Measurements from ENCODE around the gene NAALAD2. TPM values are rescaled to one million over a fixed set of nuclear protein-coding genes. Genes with fewer than 3 reads are reported as not detected.

The NAALAD2 gene
- total RNA-seq, 1 experiment from 2014 or later = 2.1 TPM

DNA sequence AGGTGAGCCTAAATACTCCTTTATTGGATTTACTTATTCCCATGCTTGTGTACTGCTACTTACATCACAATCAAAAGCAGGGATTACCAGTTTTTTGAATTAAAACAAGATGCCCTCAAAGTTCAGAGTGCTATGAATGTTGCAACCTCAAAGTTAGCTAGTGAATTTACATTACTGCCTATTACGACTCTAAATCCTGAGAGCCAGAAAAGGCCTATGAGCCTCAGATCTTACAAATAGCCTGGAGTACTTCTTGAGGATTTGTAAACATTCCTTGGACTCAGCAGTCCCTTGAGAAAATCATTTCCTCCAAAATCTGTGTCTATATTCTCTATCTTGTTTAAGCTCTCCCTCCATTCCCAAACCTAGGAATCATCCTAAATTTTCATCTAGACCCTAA is 62.9 kb downstream of the NAALAD2 start:
- DNase-seq = no peak
- no peak overlapping the region for H4K8ac ChIP-seq (replicated peaks; ENCODE audit: insufficient read length, low read depth, low read length)
- no peak overlapping the region for H3K4ac ChIP-seq (ENCODE audit: low read depth, low read length)
- no peak overlapping the region for H3K27ac ChIP-seq (ENCODE audit: insufficient read length, low read depth, low read length)
- no peak overlapping the region for H4K91ac ChIP-seq (ENCODE audit: insufficient read length, low read depth, low read length)
- no peak overlapping the region for H2BK120ac ChIP-seq (ENCODE audit: low read depth, low read length, poor library complexity, severe bottlenecking)
- H3K36me3 Mint-ChIP-seq (ENCODE audit: insufficient read depth in 1 of 3, low read depth in 3 of 3) = peaks cover 6 to 27% (median 8%) of the 10 kb centered on the region in 3 experiments; a peak in 6 of 7 replicates
- H3K27me3 Mint-ChIP-seq (ENCODE audit: low read depth) = no peaks in the 10 kb centered on the region
- H3K4me2 ChIP-seq (ENCODE audit: insufficient read depth, insufficient read length, low read length) = no peak overlapping the region
- H3K18ac ChIP-seq (ENCODE audit: insufficient read length, low read depth, low read length) = no peak overlapping the region
- H3K9ac ChIP-seq (ENCODE audit: extremely low read depth, insufficient read length, low read length) = no peak overlapping the region
- H3K4me3 Mint-ChIP-seq = no peak overlapping the region
- no peak overlapping the region for H3K56ac ChIP-seq (ENCODE audit: insufficient read length, low read depth, low read length)
- H4K5ac ChIP-seq (ENCODE audit: insufficient read length, low read depth, low read length) = no peak overlapping the region
- no peak overlapping the region for H3K14ac ChIP-seq (ENCODE audit: insufficient read depth, low read length)
- no peaks in the 10 kb centered on the region for H4K20me1 ChIP-seq (ENCODE audit: control insufficient read depth, insufficient read depth, insufficient read length)
- H3K79me1 ChIP-seq (ENCODE audit: insufficient read depth, low read depth, low read length, poor library complexity, severe bottlenecking) = no peaks in the 10 kb centered on the region
- no peak overlapping the region for H2BK5ac ChIP-seq (ENCODE audit: insufficient read length, low read length)
- H3K79me2 ChIP-seq (ENCODE audit: insufficient read depth, low read length) = no peaks in the 10 kb centered on the region
- H2AFZ ChIP-seq (ENCODE audit: low read length) = no peak overlapping the region
- H2BK12ac ChIP-seq (ENCODE audit: insufficient read length, low read depth, low read length) = no peak overlapping the region
- no CpG with 5 or more reads among the region's 1 CpG for WGBS (ENCODE audit: extremely low coverage, insufficient read length, low lambda C conversion rate)
- TF ChIP-seq, protein P1, sequence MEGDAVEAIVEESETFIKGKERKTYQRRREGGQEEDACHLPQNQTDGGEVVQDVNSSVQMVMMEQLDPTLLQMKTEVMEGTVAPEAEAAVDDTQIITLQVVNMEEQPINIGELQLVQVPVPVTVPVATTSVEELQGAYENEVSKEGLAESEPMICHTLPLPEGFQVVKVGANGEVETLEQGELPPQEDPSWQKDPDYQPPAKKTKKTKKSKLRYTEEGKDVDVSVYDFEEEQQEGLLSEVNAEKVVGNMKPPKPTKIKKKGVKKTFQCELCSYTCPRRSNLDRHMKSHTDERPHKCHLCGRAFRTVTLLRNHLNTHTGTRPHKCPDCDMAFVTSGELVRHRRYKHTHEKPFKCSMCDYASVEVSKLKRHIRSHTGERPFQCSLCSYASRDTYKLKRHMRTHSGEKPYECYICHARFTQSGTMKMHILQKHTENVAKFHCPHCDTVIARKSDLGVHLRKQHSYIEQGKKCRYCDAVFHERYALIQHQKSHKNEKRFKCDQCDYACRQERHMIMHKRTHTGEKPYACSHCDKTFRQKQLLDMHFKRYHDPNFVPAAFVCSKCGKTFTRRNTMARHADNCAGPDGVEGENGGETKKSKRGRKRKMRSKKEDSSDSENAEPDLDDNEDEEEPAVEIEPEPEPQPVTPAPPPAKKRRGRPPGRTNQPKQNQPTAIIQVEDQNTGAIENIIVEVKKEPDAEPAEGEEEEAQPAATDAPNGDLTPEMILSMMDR (conservative IDR thresholded peaks at IDR 0.05) = no peak
- H2AK5ac ChIP-seq (ENCODE audit: insufficient read length, low read length) = no peak overlapping the region
- peak overlapping the region in 2 of 3 experiments; percentile 18 to 69; a peak in 3 of 7 replicates for H3K27ac Mint-ChIP-seq
- no peaks in the 10 kb centered on the region for H3K9me3 ChIP-seq (ENCODE audit: control insufficient read depth, low read depth, low read length)
- no peak overlapping the region for H3T11ph ChIP-seq (ENCODE audit: low read length)
- H3K23me2 ChIP-seq (ENCODE audit: insufficient read length, low read depth, low read length, poor library complexity, severe bottlenecking) = no peaks in the 10 kb centered on the region
- H3K23ac ChIP-seq (ENCODE audit: insufficient read length, low read depth, low read length) = no peak overlapping the region
- peaks cover 3 to 6% of the 10 kb centered on the region in 2 experiments; a peak in 3 of 4 replicates for H3K4me1 Mint-ChIP-seq
- H2BK20ac ChIP-seq (ENCODE audit: low read depth, low read length, poor library complexity, severe bottlenecking) = no peak overlapping the region
- no peak overlapping the region for H2BK15ac ChIP-seq (ENCODE audit: low read depth, low read length)
- H3K9me3 Mint-ChIP-seq = no peaks in the 10 kb centered on the region
- H3K27me3 ChIP-seq (ENCODE audit: insufficient read depth, low read length) = no peaks in the 10 kb centered on the region
- H3K4me1 ChIP-seq (ENCODE audit: insufficient read depth, low read length) = no peaks in the 10 kb centered on the region
